Middle frontal gyrus (tissue), 1 donor: ENCODE data around the gene ASB13.

Experiments used
- DNase-seq: peaks from one replicate; pipeline ENCODE4 v3.0.0-alpha.2; 2015; ENCODE audit warnings: low spot score; ENCODE audit errors: extremely low spot score

ASB13 gene, protein sequence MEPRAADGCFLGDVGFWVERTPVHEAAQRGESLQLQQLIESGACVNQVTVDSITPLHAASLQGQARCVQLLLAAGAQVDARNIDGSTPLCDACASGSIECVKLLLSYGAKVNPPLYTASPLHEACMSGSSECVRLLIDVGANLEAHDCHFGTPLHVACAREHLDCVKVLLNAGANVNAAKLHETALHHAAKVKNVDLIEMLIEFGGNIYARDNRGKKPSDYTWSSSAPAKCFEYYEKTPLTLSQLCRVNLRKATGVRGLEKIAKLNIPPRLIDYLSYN

DNA sequence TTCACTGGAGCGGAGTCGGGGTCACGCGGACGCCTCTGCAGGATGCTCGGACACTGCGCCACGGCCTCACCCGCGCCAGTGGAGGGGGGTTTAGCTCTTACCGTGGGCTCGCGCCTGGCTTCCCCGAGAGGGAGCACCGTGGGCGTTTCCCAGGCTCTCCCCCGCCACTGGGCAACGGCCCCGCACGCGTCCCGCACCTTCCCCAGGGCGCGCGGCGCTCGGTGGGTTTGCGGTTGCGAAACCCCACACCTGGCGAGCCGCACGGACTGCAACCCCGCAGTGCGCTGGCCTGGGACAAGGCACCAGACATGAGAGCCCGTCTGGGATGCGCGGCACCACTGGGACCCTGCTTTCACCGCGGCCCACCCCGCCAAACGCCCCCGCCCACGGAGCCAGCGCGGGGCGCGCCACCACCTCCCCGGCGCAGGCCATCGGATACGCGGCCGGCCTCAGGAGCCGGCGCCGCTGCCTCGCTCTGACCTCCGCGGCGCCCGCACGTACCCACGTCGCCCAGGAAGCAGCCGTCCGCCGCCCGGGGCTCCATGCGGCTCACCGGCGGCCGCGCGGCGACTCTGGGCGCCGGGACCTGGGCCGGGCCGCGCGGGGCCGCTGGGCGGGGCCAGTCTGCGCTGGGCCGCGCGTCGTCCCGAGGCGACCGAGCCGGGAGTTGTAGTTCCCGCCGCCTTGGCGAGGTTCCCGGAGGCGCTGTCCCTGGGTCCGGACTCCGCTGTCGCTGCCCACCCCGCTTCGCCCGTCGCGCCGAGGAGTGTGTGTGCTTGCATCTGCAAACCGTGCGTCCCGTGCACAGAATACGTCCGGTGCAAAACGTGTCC, at the start of gene ASB13:
TSS of gene ASB13 (minus strand) at position 588 of the 833 bp plus-strand sequence. CDS start at position 544, 44 bp downstream.
- DNase-seq, result peak; percentile 40

DNA sequence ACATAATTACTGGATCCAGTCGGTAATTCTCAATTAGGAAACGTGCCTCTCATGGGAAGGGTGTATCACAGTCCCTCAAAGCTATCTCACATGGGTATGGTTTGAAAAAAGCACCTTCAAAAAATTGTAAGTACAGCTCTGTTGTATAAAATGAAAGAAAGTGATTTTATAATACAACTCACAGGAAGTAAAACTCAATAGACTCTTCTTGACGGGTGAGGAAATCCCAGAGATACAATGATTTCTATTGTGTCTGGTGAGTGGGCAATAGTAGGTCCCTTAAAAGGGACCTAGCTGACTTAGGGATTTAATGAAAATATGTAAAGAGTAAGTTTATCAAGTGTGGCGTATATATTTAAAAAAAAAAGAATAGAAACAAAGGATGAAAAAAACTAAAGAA, 45.2 kb upstream of the ASB13 start:
- no peak for DNase-seq

DNA sequence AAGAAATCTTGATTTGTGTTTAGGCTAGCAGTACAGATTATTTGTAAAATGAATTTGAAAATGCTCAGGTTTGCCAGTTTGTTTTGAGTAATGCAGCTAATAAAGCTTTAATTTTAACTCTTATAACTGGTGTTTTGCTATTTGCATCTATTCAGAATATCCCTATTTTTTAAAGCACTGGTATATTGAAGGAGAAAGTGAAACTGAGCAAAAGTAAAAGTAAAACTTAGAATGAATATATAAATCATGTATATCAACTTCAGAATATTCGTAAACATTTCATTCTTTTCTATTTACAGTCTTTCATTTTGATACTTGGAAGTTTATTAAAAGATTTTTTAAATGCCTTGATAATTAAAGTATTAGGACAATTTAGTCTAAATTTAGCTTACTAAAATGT, 44.5 kb upstream of the ASB13 start:
- DNase-seq, result no peak

DNA sequence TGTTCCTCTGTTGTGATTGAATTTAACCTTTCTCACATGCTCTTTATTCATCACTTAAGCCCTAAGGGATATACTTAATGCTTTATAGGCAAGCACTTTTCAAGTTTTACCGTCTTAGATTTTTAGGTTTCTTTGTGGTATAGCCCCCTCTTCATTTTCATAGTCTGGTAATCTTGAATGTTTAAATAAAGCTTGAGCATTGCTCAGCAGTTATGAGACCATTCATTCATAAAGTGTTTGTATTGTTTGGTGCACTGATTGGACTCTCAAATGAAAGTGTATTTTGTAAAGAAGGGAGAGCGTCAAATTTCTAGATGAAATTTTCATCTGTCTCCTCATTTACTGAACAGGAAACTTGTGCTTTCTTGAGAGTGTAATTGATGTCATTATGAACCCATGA, 43.5 kb upstream of the ASB13 start:
- DNase-seq, result no peak

DNA sequence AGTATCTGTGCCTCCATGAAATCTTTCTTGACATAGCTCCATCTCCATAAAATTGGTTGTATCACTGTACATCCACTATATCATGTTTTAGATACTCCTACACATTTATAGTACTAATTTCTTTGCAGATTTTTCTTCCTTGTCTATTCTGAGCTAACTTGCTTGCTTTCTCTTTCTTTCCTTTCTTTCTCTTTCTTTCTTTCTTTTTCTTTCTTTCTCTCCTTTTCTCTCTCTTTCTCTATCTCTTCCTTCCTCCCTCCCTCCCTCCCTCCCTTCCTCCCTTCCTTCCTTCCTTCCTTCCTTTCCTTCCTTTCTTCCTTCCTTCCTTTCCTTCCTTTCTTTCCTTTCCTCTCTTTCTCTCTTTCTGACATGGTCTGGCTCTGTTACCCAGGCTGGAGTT, 42.0 kb upstream of the ASB13 start:
- no peak for DNase-seq

DNA sequence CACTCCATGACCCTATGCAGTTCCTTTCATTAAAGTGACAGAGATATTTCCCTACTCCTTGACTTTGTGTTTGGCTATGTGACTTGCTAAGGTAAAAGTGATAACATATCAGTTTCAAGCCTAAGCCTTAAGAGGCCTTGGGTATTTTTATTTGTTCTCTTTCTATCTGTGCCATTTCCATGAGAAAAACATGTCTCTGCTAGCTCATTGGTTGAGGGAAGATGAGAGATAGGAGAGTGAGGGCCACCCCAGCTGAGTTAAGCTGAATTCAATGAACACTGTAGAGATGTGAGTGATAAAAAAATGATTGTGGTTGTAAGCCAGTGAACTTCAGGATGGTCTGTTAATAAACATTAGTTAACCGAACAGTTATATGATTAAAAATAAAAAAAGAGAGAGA, 31.7 kb upstream of the ASB13 start:
- no peak for DNase-seq

DNA sequence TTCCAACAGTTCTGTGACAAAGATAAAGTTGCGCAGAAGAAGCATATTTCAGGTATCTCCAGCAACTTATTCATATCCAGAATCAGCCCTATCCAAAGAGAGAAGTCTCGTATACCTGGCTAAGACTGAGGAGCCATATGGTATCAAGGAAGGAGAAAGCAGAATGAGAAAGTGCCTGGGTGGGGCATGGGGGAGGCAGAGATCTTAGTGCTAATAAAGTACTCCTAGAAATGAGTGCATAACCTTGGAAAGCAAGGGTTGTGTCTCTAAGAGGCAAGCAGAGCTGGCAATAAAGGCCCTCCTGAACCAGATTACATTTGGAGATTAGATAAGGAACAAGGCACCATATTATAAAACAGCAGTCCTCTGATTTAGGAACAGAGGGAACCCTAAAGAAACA, 30.9 kb upstream of the ASB13 start:
- DNase-seq, result no peak

DNA sequence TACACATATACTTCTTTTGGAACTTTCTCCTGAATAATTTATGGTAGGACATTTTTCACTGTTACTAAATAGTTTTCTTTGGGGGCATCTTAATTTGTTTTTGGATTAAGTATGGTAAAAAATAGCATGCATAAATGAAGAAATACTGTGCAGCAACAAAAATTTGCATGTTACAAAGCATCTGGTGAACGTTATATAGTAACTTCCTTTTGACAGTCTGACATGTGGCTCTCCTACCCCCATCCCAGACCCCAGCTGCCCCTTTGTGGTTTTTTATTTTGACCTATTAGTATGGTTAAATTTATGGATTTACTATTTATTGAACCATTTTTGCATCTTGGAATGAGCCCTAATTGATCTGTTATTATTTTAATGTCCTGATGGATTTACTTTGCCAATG, 28.2 kb upstream of the ASB13 start:
- DNase-seq, result no peak

DNA sequence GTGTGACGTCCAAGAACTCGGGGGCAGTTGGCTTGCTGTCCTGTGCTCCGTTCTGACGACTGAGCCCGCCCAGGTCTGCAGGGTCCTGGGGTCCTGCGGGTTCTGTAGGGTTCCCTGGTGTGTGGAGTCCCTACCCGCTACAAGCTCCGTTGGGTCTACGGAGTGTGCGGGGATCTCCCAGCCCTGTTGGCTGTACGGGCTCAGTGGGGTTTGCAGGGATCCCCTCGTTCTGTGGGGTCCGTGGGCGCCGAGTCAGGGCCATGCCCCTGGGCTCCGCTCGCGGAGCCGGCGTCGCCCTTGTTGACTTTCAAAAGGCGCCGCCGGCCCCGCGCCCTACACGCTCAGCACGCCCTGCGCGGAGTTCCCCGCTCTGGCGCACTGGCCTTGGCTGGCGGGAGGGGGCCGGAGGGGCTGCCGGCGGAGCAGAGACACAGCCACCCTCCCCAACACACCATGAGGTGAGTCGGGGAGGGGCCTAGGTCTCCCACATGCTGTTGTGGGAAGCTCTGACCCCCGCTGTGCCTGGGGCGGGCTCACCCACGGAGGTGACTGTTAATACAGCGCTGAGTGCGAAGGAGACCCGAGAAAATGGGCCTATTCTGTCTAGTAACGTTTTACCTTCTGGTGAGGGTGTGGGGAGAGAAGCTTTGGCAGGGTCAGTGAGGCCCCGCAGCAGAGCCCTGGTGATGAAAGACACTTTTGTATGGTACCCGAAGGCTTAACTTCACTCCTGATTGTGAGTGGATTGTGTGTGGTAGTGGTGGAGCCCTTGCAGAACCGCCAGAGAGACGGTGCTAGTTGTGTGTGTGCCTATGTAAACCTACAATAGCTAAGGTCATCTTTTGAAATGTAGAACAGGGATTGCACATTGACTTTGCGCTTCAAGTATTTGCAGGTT, 26.3 kb upstream of the ASB13 start:
- no peak for DNase-seq

DNA sequence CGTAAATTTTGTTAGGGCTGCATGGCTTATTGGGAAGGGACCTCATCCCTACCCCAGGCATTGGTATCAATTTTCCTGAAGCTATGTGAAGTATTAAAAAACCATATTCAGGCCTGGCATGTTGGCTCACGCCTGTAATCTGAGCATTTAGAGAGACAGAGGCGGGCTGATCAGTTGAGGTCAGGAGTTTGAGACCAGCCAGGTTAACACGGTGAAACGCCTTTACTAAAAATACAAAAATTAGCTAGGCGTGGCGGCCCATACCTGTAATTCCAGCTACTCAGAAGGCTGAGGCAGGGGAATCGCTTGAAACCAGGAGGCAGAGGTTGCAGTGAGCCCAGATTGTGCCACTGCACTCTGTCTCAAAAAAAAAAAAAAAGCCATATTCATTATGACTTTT, 25.4 kb upstream of the ASB13 start:
- no peak for DNase-seq

DNA sequence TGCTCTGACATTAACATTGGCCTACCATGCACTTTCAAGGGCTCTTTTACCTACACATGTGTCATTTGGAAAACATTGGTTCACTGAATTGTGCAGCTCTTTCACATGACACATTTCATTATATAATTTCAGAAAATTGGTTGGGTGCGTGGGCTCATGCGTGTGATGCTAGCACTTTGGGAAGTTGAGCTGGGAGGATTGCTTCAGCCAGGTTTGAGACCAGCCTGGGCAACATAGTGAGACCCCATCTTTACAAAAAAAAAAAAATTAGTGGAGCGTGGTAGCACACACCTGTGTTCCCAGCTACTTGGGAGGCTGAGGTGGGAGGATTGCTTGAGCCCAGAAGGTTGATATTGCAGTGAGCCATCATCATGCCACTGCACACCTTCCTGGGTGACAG, 22.2 kb upstream of the ASB13 start:
- DNase-seq, result no peak

DNA sequence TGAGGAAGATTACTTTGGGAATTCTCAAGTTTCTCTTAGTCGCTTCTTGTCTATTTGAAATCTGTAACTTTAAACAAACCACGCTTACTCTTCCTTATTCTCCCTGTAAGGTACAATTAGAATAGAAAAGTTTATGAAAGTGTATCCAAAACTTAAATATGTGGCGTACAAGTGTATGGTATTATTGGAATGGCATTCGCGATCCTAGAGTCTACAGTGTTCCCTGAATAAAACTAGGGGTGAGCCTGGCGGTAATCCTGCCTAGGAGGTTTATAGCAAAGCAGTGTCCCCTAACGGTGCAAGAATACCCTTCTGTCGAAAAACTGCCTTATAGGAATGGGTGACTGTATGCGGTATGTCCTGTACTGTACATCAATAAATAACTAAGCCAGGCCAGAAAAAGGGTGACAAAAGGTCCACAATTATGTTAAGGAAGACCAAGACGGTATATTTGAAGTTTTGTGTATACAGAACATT, 19.4 kb upstream of the ASB13 start:
- no peak for DNase-seq

DNA sequence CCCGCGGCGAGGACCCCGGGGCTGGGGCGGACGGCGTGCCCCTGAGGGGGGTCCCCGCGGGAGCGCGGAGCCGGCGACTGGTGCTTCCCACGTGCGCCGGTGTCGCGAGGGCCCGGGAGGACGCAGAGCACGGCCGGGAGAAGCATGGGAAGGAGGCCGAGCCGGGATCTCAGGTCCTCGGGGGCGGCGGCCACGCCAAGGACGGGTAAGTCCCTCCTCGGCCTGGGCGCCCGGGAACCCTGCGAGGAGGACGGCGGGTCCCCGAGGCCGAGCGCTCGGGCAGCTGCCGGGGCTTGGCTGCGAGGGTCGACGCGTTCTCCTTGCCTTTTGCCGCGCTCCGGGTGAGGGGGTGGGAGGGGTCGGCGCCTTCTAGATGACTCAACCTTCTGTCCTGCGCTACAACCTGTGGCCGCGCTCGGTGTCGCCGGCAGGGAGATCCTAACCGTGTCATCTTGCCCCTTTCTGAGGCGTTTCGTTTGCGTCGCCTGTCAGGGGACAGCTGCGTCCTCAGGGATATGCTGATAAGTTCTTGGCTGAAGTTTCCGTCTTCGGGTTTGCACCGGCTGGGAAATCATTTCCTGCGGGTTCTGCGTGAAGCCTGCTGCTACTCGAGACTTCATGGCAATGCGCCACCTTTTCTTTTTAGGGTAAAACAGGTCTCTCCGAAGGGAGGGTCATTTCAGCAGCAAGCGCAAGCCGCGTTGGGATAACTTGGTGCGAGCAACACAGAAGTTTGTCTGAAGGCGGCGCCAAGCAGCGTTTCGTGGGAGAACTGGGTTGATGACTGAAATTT, 18.8 kb upstream of the ASB13 start:
- DNase-seq, result peak; percentile 44

DNA sequence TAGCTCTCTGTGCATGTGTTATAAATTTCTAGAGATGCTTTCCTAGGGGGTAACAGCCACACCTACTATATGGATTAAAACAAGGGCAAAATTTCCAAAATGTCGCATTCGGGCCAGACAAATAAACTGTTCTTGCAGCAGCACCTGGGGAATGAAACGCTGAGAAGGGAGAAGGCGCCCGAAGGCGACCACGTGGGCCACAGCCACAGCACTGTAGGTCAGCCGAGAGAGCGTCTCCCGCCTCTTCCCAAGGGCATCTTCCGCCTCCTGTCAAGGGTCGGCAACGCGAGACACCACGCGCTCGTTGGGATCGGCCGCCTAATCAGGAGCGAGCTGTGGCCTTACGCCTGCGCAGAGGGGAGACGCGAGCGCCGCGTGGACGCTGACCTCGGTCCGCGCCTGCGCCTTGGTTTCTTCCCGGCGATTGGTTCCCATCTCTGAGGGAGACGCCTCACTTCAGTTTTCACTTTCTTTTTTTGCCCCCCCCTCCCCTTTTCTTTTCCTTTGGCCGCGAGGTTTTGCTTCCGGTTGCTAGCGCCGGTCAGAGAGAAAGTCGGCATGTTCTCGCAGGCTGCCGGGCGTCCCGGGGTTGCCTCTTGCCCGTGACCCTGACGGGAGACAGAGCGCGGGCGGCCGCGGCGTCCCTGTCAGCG, 18.0 kb upstream of the ASB13 start, which contains the start of gene TASOR2:
TSS of gene TASOR2 (plus strand) at position 521 of the 653 bp plus-strand sequence. CDS start 35,805 bp downstream, outside the sequence.
- DNase-seq, result peak; percentile 95

DNA sequence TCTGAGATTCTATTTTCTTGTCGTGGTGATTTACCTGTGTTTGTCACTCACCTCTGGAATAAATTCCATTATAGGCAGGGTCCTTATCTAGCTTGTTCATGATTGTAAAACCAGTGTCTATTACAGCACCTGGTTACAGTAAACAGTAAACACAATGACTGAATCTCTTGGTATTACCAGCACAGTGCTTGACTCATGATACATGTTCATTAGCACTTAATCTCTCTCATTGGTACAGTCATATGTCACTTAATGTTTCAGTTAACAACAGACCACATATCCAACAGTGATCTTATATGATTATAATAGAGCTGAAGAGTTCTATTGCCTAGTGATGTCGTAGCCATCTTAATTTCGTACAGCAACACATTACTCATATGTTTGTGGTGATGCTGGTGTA, 16.7 kb upstream of the ASB13 start:
- DNase-seq, result no peak

DNA sequence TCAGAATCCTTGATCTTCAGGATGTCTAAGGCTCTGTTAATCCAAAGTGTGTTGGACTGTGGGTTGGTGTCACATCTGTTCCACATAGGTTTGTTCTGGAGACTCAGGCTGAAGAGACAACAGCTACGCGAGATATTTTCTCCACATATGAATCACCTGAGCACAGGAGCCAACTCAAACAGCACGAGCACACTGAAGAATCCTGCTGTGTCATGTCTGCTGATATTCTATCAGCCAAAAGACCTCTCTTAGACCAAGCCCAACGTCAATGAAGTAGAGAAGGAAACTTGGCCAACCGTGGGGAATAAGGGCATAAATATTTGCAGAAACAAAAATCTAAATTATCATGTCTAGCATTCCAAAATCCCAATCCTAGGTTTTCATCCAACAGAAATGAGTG, 15.5 kb upstream of the ASB13 start:
- DNase-seq, result no peak

DNA sequence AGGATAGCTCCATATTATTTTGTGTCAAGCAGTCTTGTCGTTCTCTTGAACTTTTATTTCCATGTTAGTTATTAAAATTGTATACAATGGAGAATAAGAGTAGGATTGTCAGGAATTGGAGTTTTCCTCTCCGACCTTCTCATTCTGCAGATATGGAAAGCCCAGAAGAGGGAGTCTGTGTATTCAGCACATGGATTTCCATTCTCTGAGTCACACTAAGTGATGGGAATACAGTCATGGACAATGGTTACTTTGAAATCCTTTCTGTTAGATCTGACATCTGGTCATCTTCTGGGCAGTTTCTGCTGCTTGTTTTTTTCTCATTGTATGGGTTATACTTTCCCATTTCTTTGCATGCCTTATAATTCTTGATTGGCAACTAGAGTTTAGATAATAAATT, 13.2 kb upstream of the ASB13 start:
- DNase-seq, result no peak

DNA sequence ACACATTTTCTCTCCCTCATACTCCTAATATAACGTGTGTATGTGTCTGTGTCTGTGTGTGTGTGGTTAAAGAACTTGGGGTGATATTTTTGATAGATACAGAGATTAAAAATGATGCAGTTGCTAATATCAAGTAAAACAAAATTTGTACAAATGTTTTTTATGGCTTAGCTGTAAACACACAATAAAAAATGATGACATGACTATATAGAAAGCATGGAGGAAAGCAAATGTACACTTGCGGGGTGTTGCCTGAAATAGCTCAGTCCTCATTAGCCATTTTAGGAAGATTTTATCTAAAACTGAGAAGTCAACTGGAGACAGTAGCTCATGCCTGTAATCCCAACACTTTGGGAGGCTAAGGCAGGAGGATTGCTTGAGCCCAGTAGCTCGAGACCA, 12.6 kb upstream of the ASB13 start:
- DNase-seq, result no peak

DNA sequence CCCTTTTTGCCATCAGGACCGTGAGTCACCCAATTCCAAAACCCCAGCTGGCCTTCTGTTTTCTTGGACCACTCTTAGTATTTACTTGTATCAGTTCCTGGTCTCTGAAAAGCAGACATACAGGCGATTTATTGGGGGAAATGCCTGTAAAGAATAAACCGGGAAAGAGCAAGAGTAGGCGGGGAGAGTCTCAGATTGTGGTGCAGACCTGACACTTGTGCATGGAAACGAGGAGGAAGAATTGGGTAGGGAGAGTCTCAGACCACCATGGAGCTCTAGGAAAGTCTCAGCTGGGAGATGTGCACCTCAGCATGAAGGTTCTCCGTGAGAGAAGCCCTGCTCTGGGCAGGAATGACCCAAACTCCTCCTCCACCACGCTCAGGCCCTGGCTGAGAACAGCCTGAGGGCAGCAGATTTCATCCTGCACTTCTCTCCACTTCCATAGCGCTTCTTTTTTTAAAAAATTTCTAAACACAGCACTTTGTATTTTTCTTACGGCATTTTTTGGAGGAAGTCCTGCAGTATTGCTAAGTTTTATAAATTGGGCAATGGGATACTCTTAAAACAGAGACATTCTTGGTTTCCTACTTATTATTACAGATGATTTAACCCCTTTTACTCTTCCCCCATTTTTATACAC, 12.1 kb upstream of the ASB13 start:
- DNase-seq, result no peak
